OCI-LY7 (cell line): ENCODE data around the gene PHOX2A. TPM values are rescaled to one million over a fixed set of nuclear protein-coding genes. Genes with fewer than 3 reads are reported as not detected.

Source experiments
- BruUV-seq: library from RNA; stranded (reverse); fragments of 400-500 nt; replicated peaks from 2 replicates; lab custom pipeline; 2021; lab: Mats Ljungman, UMichigan
- CTCF ChIA-PET: fragments of 300-600 bp; sonication (Branson Sonifier 250); formaldehyde crosslinking; loops from one replicate; lab custom pipeline; 2022; ENCODE audit warnings: antibody characterized with exemption; ENCODE audit not compliant: unreplicated experiment; lab: Charles Lee
- POLR2A ChIA-PET: fragments of 300-600 bp; sonication (Branson Sonifier 250); formaldehyde crosslinking; loops from one replicate; lab custom pipeline; 2022; ENCODE audit warnings: antibody characterized with exemption; lab: Charles Lee
- DNase-seq: peaks from one replicate; pipeline ENCODE4 v3.0.0-alpha.2; 2015; ENCODE audit warnings: low spot score
- H2AFZ ChIP-seq: fragments of 200-600 bp; sonication (generic), shearing (Covaris generic); 2 replicates; pipeline ENCODE4 v1.6.1; 2014; ENCODE audit warnings: mild to moderate bottlenecking, antibody characterized with exemption, low read length, moderate library complexity
- H3K27ac ChIP-seq: fragments of 200-600 bp; sonication (generic); 2 replicates; pipeline ENCODE4 v1.5.1; 2014; ENCODE audit warnings: mixed run types, low read depth, mild to moderate bottlenecking, moderate library complexity, low read length, inconsistent platforms; ENCODE audit not compliant: poor library complexity, severe bottlenecking
- H3K36me3 ChIP-seq: fragments of 200-600 bp; sonication (generic); 2 replicates; pipeline ENCODE4 v1.6.1; 2014; ENCODE audit warnings: mild to moderate bottlenecking, antibody characterized with exemption, low read length, moderate library complexity, mixed read lengths; ENCODE audit not compliant: insufficient read depth
- H3K4me1 ChIP-seq: fragments of 200-600 bp; sonication (generic); 2 replicates; pipeline ENCODE4 v1.5.1; 2014; ENCODE audit warnings: mild to moderate bottlenecking, low read length; ENCODE audit not compliant: insufficient read depth, poor library complexity, severe bottlenecking
- H3K4me2 ChIP-seq: fragments of 200-600 bp; sonication (generic); 2 replicates; pipeline ENCODE4 v1.6.1; 2014; ENCODE audit warnings: mild to moderate bottlenecking, low read length
- H3K4me3 ChIP-seq: fragments of 200-600 bp; sonication (generic); 2 replicates; pipeline ENCODE4 v1.5.1; 2014; ENCODE audit warnings: mild to moderate bottlenecking, low read depth, low read length; ENCODE audit not compliant: poor library complexity, severe bottlenecking
- H3K79me2 ChIP-seq: fragments of 200-600 bp; sonication (generic); 2 replicates; pipeline ENCODE4 v1.6.1; 2016; ENCODE audit warnings: low read depth, mild to moderate bottlenecking, low read length, moderate library complexity, mixed read lengths; ENCODE audit not compliant: insufficient read depth
- H3K9me2 ChIP-seq: fragments of 200-600 bp; sonication (generic); 2 replicates; pipeline ENCODE4 v1.6.1; 2016; ENCODE audit warnings: mild to moderate bottlenecking, low read length, mixed read lengths; ENCODE audit not compliant: insufficient read depth
- H3K9me3 ChIP-seq: fragments of 200-600 bp; sonication (generic); 2 replicates; pipeline ENCODE4 v1.6.1; 2014; ENCODE audit warnings: mild to moderate bottlenecking, mixed run types, low read length, mixed read lengths
- H4K20me1 ChIP-seq: fragments of 200-600 bp; sonication (generic); 2 replicates; pipeline ENCODE4 v1.6.1; 2014; ENCODE audit warnings: mild to moderate bottlenecking, antibody characterized with exemption, low read length, moderate library complexity, mixed read lengths; ENCODE audit not compliant: insufficient read depth
- EZH2phosphoT487 ChIP-seq: fragments of 200-600 bp; sonication (generic); IDR thresholded peaks from 2 replicates; pipeline ENCODE4 v1.6.1; 2018; ENCODE audit warnings: low read depth, borderline replicate concordance, mild to moderate bottlenecking, mixed run types, antibody characterized with exemption, low read length, moderate library complexity, mixed read lengths
- intact Hi-C: fragments of 100-400 bp; cut with micrococcal nuclease; formaldehyde crosslinking; loops from one replicate; pipeline ENCODE4 v1.10.0; 2022; ENCODE audit not compliant: unreplicated experiment
- total RNA-seq, 2 experiments: library from RNA; depleted of rRNA in 1 of 2; stranded (reverse); fragments of >200 nt in 1 of 2; shearing (Covaris generic) in 1 of 2; gene quantifications; 2 replicates each; pipeline ENCODE4 v1.2.3, GENCODE V29; 2014 to 2022
- TF ChIP-seq, protein P1 (sequence below): fragments of 200-600 bp; sonication (generic); conservative IDR thresholded peaks from 2 replicates; pipeline ENCODE4 v1.5.1; 2014; ENCODE audit warnings: mild to moderate bottlenecking, antibody characterized with exemption, low read length, moderate library complexity, mixed read lengths

The PHOX2A gene
- total RNA-seq, 2 experiments from 2014 or later = not detected

DNA sequence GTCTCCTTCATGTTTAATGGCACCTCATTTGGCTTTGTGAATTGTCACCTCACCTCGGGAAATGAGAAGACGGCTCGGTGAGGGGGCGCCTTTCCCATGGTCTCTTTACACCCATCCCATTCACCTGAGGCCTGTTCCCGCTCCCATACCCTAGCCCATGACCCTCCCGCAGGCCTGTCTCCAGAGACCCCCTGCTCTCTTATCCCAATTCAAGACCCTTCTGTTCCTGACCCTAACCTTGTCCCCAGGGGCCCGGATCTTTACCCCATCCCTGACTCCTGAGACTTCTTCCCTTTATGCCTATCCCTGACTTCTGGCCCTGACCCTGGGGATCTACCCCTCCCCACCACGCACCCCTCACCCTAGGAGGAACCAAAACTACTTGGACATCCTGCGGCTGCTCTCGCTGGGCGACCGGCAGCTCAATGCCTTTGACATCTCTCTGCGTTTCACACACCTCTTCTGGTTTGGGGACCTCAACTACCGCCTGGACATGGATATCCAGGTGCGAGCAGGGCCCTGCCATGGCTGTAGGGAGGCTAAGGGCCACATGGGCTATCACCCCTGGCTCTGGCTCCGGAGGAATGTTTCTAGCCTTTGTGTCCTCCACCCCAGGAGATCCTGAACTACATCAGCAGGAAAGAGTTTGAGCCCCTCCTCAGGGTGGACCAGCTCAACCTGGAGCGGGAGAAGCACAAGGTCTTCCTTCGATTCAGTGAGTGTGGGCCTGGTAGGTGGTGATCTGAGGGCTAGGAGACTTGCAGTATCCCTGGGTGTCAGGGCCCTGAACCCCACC, 11.5 kb downstream of the PHOX2A start:
- H4K20me1 ChIP-seq = no peaks in the 10 kb centered on the region
- TF ChIP-seq, protein P1, sequence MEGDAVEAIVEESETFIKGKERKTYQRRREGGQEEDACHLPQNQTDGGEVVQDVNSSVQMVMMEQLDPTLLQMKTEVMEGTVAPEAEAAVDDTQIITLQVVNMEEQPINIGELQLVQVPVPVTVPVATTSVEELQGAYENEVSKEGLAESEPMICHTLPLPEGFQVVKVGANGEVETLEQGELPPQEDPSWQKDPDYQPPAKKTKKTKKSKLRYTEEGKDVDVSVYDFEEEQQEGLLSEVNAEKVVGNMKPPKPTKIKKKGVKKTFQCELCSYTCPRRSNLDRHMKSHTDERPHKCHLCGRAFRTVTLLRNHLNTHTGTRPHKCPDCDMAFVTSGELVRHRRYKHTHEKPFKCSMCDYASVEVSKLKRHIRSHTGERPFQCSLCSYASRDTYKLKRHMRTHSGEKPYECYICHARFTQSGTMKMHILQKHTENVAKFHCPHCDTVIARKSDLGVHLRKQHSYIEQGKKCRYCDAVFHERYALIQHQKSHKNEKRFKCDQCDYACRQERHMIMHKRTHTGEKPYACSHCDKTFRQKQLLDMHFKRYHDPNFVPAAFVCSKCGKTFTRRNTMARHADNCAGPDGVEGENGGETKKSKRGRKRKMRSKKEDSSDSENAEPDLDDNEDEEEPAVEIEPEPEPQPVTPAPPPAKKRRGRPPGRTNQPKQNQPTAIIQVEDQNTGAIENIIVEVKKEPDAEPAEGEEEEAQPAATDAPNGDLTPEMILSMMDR = no peak
- no peak for TF ChIP-seq EZH2phosphoT487
- ChIA-PET POLR2A (interaction anchor here (0.6 kb wide), 1 partner anchor 194 kb away, joined by 3 read pairs; no protein-coding TSS in a partner anchor), CTCF (no interaction called here)
- no peak overlapping the region for H2AFZ ChIP-seq
- no peaks in the 10 kb centered on the region for H3K9me3 ChIP-seq
- no peak overlapping the region for H3K4me2 ChIP-seq
- no peak overlapping the region for H3K27ac ChIP-seq
- peaks cover 2% of the 10 kb centered on the region for H3K4me1 ChIP-seq
- no peaks in the 10 kb centered on the region for H3K79me2 ChIP-seq
- no peak for DNase-seq
- no peak overlapping the region for H3K4me3 ChIP-seq
- peaks cover 96% of the 10 kb centered on the region for H3K36me3 ChIP-seq
- intact Hi-C loops = no loop called here
- BruUV-seq = no TSS peak
- no peaks in the 10 kb centered on the region for H3K9me2 ChIP-seq

DNA sequence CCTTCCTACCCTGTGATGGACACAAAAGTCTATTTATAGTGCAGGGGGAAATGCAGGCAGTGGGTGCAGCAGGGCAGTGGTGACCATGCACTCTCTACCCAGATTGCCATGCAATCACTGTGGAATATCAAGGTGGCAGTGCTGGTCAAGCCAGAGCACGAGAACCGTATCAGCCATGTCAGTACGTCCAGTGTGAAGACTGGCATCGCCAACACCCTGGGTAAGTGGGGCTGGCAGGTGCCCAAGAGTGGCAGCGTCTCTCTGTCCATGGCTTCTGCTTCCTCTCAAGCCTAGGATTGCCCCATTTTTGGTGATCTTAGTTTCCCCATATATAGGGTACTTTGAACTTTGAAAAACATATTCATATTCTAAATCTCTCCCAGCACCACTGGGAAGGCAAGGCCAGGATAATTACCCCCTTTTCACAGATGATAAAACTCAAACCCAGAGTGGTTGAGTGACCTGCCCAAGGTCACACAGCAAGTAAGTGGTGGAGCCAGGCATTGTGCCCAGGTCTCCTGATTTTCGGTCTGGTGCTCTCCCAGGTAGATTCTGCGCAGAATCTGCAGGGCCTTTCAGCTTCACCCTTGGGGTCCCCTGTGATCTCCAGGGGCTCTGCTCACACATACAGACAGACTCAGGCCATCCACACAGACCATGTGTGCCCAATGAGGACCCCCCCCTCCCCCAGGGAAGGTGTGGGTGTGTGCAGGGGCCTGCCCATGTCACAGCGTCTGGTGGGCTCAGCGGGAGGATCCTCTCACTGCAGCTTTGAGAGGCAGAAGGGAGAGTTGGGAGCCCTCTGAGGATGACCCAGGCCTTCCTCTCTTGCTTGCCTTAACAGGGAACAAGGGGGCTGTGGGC, 12.3 kb downstream of the PHOX2A start:
- Histone ChIP-seq H3K9me2 (no peaks in the 10 kb centered on the region), H3K36me3 (peaks cover 96% of the 10 kb centered on the region), H2AFZ (no peak overlapping the region), H3K4me3 (no peak overlapping the region), H3K27ac (no peak overlapping the region), H3K79me2 (no peaks in the 10 kb centered on the region), H3K4me2 (no peak overlapping the region), H3K9me3 (no peaks in the 10 kb centered on the region), H4K20me1 (no peaks in the 10 kb centered on the region), H3K4me1 (peaks cover 10% of the 10 kb centered on the region)
- TF ChIP-seq, protein P1 = no peak
- no peak for TF ChIP-seq EZH2phosphoT487
- no TSS peak for BruUV-seq
- intact Hi-C loops = no loop called here
- CTCF ChIA-PET = no interaction called here
- DNase-seq = no peak
- POLR2A ChIA-PET = interaction anchor here (0.6 kb wide), 1 partner anchor 193 kb away, joined by 3 read pairs; no protein-coding TSS in a partner anchor
